Fibroblast of the aortic adventitia (primary cell): ENCODE data around the gene MSH3. TPM values are rescaled to one million over a fixed set of nuclear protein-coding genes. Genes with fewer than 3 reads are reported as not detected.

Experiments
- DNase-seq: peaks from one replicate; pipeline ENCODE4 v3.0.0-alpha.2; 2010; ENCODE audit warnings: low read depth
- H3K4me3 ChIP-seq: 2 replicates; pipeline ENCODE4 v1.5.1; 2011; ENCODE audit warnings: low read depth, mild to moderate bottlenecking, control low read depth, low read length, moderate library complexity
- total RNA-seq: library from RNA; depleted of rRNA; stranded (reverse); fragments of >200 nt; gene quantifications from 2 replicates; pipeline ENCODE4 v1.2.3, GENCODE V29; 2012; ENCODE audit warnings: low replicate concordance
- TF ChIP-seq, protein P1 (sequence below): IDR thresholded peaks from 2 replicates; pipeline ENCODE4 v1.5.1; 2011; ENCODE audit warnings: mild to moderate bottlenecking, low read length, control low read depth, inconsistent platforms; ENCODE audit not compliant: insufficient read depth

The MSH3 gene
- total RNA-seq, 1 donor: 25.0 TPM

DNA sequence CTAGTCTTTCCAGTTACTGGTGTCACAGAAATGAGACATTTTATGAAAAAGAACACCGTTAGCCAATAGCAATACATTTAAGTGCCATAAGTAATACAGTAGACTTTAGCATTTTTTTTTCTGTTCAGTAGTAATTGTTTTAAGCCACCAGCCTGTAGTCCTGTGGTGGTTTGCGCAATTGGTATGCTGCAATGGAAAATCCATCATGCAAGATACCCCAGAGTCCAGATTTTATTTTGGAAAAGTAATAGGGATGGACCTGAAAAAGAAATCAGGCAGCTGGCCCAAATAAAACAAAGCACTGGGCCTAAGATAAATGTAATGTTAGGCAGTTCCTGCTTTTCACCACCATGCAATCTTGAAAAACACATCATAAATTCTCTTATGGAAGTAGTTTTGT lies 211.1 kb downstream of the MSH3 start:
- TF ChIP-seq, protein P1, sequence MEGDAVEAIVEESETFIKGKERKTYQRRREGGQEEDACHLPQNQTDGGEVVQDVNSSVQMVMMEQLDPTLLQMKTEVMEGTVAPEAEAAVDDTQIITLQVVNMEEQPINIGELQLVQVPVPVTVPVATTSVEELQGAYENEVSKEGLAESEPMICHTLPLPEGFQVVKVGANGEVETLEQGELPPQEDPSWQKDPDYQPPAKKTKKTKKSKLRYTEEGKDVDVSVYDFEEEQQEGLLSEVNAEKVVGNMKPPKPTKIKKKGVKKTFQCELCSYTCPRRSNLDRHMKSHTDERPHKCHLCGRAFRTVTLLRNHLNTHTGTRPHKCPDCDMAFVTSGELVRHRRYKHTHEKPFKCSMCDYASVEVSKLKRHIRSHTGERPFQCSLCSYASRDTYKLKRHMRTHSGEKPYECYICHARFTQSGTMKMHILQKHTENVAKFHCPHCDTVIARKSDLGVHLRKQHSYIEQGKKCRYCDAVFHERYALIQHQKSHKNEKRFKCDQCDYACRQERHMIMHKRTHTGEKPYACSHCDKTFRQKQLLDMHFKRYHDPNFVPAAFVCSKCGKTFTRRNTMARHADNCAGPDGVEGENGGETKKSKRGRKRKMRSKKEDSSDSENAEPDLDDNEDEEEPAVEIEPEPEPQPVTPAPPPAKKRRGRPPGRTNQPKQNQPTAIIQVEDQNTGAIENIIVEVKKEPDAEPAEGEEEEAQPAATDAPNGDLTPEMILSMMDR: no peak
- peak; percentile 63 for DNase-seq
- no peak overlapping the region for H3K4me3 ChIP-seq

DNA sequence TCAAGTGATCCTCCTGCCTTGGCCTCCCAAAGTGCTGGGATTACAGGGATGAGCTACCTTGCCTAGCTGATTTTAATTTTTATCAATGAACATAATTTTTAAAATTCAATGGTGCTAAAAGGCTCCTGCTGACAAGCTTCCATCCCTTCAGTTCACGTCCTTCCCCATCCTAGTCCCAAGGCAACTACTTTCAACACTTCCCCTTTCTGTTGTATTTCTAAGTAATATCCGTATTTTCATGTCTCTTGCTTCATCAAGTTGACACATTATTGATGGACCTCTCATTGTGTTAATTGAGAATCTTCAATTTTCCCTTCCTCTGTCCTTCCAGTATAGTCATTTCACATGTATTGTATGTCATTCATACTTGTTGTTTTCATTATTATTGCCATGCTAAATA lies 211.9 kb downstream of the MSH3 start:
- TF ChIP-seq, protein P1: no peak

DNA sequence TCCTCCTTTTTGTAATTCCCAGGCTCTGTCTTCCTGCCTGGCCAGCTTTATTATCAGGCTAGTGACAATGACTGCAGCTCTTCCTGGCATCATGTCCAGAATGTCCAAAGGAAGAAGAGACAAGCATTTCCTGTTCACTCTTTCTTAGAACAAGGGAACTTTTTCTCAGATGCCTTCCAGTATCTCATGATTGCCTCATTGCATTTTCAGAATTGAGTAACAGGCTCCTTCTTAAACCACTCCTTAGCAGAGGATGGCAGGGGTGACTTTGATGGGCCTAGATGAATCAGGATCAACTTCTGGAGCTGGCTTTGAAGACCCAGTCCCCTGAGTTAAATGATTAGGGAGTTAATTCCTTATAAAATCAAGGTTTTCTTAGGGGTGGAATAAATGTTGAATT lies 212.8 kb downstream of the MSH3 start:
- no peak overlapping the region for H3K4me3 ChIP-seq
- TF ChIP-seq, protein P1: no peak
- DNase-seq: peak; percentile 28

More for the DNA sequence above, 211.9 kb downstream of the MSH3 start:
- no peak overlapping the region for H3K4me3 ChIP-seq
- no peak for DNase-seq

DNA sequence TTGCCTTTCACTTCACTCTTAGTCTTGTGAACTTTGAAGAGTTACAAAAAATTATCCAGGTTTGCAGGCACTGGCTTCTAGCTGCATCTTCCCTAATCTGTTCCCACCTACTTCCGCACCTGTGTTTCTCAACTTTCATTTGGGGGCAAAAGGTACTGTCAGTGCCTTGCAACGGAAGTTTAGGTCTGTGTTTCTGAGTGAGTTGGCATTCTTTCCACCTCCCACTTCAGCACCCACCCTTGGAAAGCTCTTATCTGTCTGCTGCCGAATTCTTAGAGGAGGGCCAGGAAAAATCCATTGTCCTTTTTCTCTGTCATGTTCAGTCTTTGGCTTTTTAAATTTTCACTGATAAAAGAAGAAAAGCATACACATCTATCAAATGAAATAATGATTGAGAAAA lies 216.0 kb downstream of the MSH3 start:
- no peak overlapping the region for H3K4me3 ChIP-seq
- TF ChIP-seq, protein P1: no peak
- DNase-seq: peak; percentile 27

DNA sequence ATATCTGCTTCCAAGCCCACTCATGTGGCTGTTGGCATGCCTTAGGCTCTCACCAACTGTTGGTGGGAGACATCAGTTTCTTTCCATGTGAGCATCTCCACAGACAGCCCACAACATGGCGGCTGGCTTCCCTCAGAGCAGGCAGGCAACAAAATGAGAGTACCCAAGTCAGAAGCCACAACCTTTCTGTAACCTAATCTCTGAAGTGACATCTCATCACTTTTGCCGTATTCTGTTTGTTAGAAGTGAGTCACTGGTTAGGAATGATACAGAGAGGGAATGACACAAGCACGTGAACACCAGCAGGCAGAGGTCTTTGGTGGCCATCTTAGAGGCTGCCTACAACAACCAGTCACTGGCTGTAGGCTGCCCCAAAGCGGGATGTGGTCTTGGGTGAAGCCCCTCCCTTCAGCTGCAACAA lies 217.1 kb downstream of the MSH3 start:
- peak; percentile 20 for DNase-seq

DNA sequence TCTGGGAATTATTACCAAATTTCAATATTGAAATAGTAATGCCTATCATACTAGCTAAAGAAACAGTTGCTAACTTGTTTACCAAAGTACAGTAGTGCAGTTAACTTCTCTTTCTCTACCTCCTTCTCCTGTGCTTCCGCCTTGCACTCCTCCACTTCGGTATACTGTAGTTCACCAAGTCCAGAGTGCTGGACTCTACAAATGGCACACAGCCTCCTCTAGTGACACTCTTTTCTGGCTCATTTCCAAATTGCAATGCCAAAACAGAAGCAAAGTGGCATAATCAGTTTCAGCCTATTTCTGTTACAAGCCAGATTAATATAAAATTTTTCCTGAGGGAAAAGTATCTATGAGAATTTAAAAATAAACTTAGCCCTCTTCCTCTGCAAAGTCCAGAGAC lies 219.7 kb downstream of the MSH3 start:
- no peak for DNase-seq
- TF ChIP-seq, protein P1: no peak
- no peak overlapping the region for H3K4me3 ChIP-seq

More for the DNA sequence above, 217.1 kb downstream of the MSH3 start:
- H3K4me3 ChIP-seq: no peak overlapping the region
- TF ChIP-seq, protein P1: no peak

DNA sequence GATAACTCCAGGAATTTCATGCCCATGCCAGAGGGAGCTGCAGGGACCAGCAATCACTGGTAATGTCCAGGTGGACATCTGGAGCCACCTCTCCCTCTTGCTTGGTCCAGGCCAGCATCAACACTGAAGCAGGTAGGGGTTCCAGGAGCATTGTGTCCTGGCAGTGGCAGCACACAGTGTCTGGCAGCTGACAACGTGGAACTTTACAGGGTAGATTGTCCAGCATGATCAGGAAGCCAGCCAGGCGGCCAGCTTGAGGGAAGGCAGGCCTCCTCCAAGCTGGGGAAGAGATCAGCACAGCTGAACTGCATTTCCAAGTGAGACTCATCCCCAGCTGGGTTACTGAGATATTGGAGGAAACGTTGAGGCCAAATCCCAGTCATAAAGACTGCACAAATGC lies 223.1 kb downstream of the MSH3 start:
- TF ChIP-seq, protein P1: no peak

More for the DNA sequence above, 223.1 kb downstream of the MSH3 start:
- DNase-seq: no peak
- H3K4me3 ChIP-seq: no peak overlapping the region
